Stimulated activated CD4-positive, alpha-beta T cell treated with anti-CD3 and anti-CD28 coated beads, Interleukin-4, amount 100 ng/mL, for 4 hours (primary cell): ENCODE measurements around the gene ACSS2.

Experiments used
- DNase-seq, 2 experiments: peaks; one replicate each; pipeline ENCODE4 v3.0.0-alpha.2; 2020

ACSS2 gene

GRCh38 chr20:34876406-34877282 lies at the start of gene ACSS2:
TSS of gene ACSS2 (plus strand) at chr20:34876612. CDS start at chr20:34876646, 34 bp downstream.
- DNase-seq: peak; percentile 92 to 97

- DNase-seq: no peak
Observed at GRCh38 chr20:34829191-34829590, 47.2 kb upstream of the ACSS2 start.

- no peak for DNase-seq
Observed at GRCh38 chr20:34831936-34832335, 44.5 kb upstream of the ACSS2 start.

- no peak for DNase-seq
Observed at GRCh38 chr20:34834459-34834893, 41.9 kb upstream of the ACSS2 start.

GRCh38 chr20:34842143-34842542 lies 34.3 kb upstream of the ACSS2 start:
- DNase-seq: no peak

- DNase-seq: no peak
Observed at GRCh38 chr20:34843421-34843820, 33.0 kb upstream of the ACSS2 start.

GRCh38 chr20:34848597-34848996 lies 27.8 kb upstream of the ACSS2 start:
- DNase-seq: no peak

GRCh38 chr20:34849778-34850177 lies 26.6 kb upstream of the ACSS2 start:
- no peak for DNase-seq

- no peak for DNase-seq
Observed at GRCh38 chr20:34850969-34851368, 25.4 kb upstream of the ACSS2 start.

GRCh38 chr20:34852298-34852697 lies 24.1 kb upstream of the ACSS2 start:
- no peak for DNase-seq

- DNase-seq: no peak
Observed at GRCh38 chr20:34859367-34859766, 17.0 kb upstream of the ACSS2 start.

GRCh38 chr20:34859826-34860545 lies 16.4 kb upstream of the ACSS2 start:
- DNase-seq: no peak

- DNase-seq: no peak
Observed at GRCh38 chr20:34861386-34862084, 14.9 kb upstream of the ACSS2 start.

- no peak for DNase-seq
Observed at GRCh38 chr20:34862724-34863123, 13.7 kb upstream of the ACSS2 start.

GRCh38 chr20:34863421-34863965 lies 12.9 kb upstream of the ACSS2 start:
- no peak for DNase-seq

GRCh38 chr20:34864216-34864615 lies 12.2 kb upstream of the ACSS2 start:
- DNase-seq: no peak

GRCh38 chr20:34871320-34871926 lies 5.0 kb upstream of the ACSS2 start:
- no peak for DNase-seq

GRCh38 chr20:34871966-34872621 lies 4.3 kb upstream of the ACSS2 start:
- DNase-seq: no peak

- DNase-seq: peak; percentile 84 to 90
Observed at GRCh38 chr20:34872622-34873224, 3.7 kb upstream of the ACSS2 start, which contains the start of gene GGT7. TSS of gene GGT7 (minus strand) at chr20:34872856. CDS start at chr20:34872815, 41 bp downstream.

GRCh38 chr20:34873583-34874093 lies 2.8 kb upstream of the ACSS2 start:
- DNase-seq: no peak

GRCh38 chr20:34874094-34874654 lies 2.2 kb upstream of the ACSS2 start:
- peak; percentile 37 to 49 for DNase-seq
